ENCODE results near the gene GJB3. TPM values are rescaled to one million over a fixed set of nuclear protein-coding genes. Genes with fewer than 3 reads are reported as not detected.

Gene GJB3
- total RNA-seq, 2 donors from 2014 or later = 7.5 to 20.7 TPM

GRCh38 chr1:34754964-34755637 lies 25.9 kb upstream of the GJB3 start, which contains the start of gene GJB5:
Gene GJB5 (plus strand): TSS chr1:34755047. CDS start chr1:34757331, 2,284 bp downstream.
- no peaks in the 10 kb centered on the region for H3K36me3 ChIP-seq
- no peak within 1 kb of the TSS for H3K9ac ChIP-seq (ENCODE audit: low read depth in 2 of 2, low read length in 2 of 2)
- no peaks in the 10 kb centered on the region for H3K9me3 ChIP-seq
- H3K27me3 ChIP-seq = no peaks in the 10 kb centered on the region
- no peak for TF ChIP-seq CTCF (IDR thresholded peaks at IDR 0.05)
- no peaks in the 10 kb centered on the region for H3K4me1 ChIP-seq
- H3K27ac ChIP-seq = no peak within 1 kb of the TSS
- no peak within 1 kb of the TSS for H3K4me3 ChIP-seq
- peak; percentile 35 for DNase-seq
- intact Hi-C loops (cut with DNase I) = no loop called here

GRCh38 chr1:34755961-34756360 lies 25.1 kb upstream of the GJB3 start:
- no peak for TF ChIP-seq CTCF (IDR thresholded peaks at IDR 0.05)
- no peak overlapping the region for H3K27ac ChIP-seq
- no peaks in the 10 kb centered on the region for H3K36me3 ChIP-seq
- H3K27me3 ChIP-seq = no peaks in the 10 kb centered on the region
- no peaks in the 10 kb centered on the region for H3K9me3 ChIP-seq
- no peak overlapping the region for H3K9ac ChIP-seq (ENCODE audit: low read depth in 2 of 2, low read length in 2 of 2)
- no peaks in the 10 kb centered on the region for H3K4me1 ChIP-seq
- no peak for DNase-seq
- no peak overlapping the region for H3K4me3 ChIP-seq
- intact Hi-C loops (cut with DNase I) = no loop called here

GRCh38 chr1:34757386-34757785 lies 23.6 kb upstream of the GJB3 start:
- Histone ChIP-seq H3K4me3 (no peak overlapping the region), H3K36me3 (no peaks in the 10 kb centered on the region), H3K4me1 (no peaks in the 10 kb centered on the region), H3K27me3 (no peaks in the 10 kb centered on the region), H3K9me3 (no peaks in the 10 kb centered on the region), H3K27ac (no peak overlapping the region), H3K9ac (ENCODE audit: low read depth in 2 of 2, low read length in 2 of 2) (no peak overlapping the region)
- no peak for TF ChIP-seq CTCF (IDR thresholded peaks at IDR 0.05)
- DNase-seq = no peak
- intact Hi-C loops (cut with DNase I) = no loop called here

- no peak overlapping the region for H3K27ac ChIP-seq
These were observed 22.3 kb upstream of the GJB3 start for GRCh38 chr1:34758751-34759150.

GRCh38 chr1:34759503-34760357 lies 21.3 kb upstream of the GJB3 start, which contains the start of gene GJB4:
Gene GJB4 (plus strand): TSS chr1:34759740. CDS start chr1:34761255, 1,515 bp downstream.
- DNase-seq = peak; percentile 60
- H3K9ac ChIP-seq (ENCODE audit: low read depth in 2 of 2, low read length in 2 of 2) = no peak within 1 kb of the TSS
- H3K4me1 ChIP-seq = no peaks in the 10 kb centered on the region
- H3K9me3 ChIP-seq = no peaks in the 10 kb centered on the region
- no peaks in the 10 kb centered on the region for H3K36me3 ChIP-seq
- no peak for TF ChIP-seq CTCF (IDR thresholded peaks at IDR 0.05)
- intact Hi-C loops (cut with DNase I) = no loop called here
- H3K27me3 ChIP-seq = no peaks in the 10 kb centered on the region
- no peak within 1 kb of the TSS for H3K27ac ChIP-seq
- no peak within 1 kb of the TSS for H3K4me3 ChIP-seq

More at GRCh38 chr1:34758751-34759150, 22.3 kb upstream of the GJB3 start:
- no peak for DNase-seq
- H3K9me3 ChIP-seq = no peaks in the 10 kb centered on the region
- H3K36me3 ChIP-seq = no peaks in the 10 kb centered on the region
- no peak overlapping the region for H3K4me3 ChIP-seq
- no peaks in the 10 kb centered on the region for H3K27me3 ChIP-seq
- H3K9ac ChIP-seq (ENCODE audit: low read depth in 2 of 2, low read length in 2 of 2) = no peak overlapping the region
- H3K4me1 ChIP-seq = no peaks in the 10 kb centered on the region
- intact Hi-C loops (cut with DNase I) = no loop called here
- TF ChIP-seq CTCF (IDR thresholded peaks at IDR 0.05) = no peak
